Cerebellar cortex (tissue), 1 donor: ENCODE data around the gene GARNL3.

ENCODE experiments used
- DNase-seq: peaks from one replicate; pipeline ENCODE4 v3.0.0-alpha.2; 2015; ENCODE audit warnings: low spot score

The GARNL3 gene, protein sequence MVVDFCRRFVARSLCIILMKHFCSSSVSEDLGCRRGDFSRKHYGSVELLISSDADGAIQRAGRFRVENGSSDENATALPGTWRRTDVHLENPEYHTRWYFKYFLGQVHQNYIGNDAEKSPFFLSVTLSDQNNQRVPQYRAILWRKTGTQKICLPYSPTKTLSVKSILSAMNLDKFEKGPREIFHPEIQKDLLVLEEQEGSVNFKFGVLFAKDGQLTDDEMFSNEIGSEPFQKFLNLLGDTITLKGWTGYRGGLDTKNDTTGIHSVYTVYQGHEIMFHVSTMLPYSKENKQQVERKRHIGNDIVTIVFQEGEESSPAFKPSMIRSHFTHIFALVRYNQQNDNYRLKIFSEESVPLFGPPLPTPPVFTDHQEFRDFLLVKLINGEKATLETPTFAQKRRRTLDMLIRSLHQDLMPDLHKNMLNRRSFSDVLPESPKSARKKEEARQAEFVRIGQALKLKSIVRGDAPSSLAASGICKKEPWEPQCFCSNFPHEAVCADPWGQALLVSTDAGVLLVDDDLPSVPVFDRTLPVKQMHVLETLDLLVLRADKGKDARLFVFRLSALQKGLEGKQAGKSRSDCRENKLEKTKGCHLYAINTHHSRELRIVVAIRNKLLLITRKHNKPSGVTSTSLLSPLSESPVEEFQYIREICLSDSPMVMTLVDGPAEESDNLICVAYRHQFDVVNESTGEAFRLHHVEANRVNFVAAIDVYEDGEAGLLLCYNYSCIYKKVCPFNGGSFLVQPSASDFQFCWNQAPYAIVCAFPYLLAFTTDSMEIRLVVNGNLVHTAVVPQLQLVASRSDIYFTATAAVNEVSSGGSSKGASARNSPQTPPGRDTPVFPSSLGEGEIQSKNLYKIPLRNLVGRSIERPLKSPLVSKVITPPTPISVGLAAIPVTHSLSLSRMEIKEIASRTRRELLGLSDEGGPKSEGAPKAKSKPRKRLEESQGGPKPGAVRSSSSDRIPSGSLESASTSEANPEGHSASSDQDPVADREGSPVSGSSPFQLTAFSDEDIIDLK

DNA sequence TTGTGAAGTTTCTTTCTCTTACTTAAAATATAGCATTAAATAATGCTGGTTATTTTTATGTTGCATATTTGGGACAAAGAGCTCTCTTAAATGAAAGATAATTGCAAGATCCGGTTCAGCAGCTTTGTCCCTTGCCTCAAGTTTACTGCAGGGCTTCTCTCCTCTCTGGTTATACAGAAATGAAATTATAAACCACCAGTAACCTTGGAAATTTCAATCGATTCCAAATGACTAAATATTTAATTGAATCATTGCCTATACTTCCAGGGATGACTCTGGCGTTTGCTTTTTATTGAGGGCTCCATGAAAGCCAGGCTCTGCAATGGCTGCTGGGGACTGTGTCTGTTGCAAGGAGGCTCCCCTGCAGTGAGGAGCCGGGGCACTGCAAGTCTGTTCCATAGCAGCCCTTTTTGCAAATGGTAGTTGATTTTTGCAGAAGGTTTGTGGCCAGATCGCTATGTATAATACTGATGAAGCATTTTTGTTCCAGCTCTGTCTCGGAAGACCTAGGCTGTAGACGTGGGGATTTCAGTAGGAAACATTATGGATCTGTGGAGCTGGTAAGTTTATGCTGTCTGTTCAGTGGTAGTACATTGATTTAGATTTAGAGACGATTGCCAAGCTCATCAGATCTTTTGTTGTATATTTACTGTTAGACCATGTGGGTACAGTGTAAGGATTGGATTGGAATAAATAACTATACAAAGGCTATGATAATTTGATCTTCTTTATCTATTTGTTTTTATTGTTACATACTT is at the start of gene GARNL3:
Gene GARNL3 (plus strand): TSS at position 313 of the 758 bp plus-strand sequence. CDS start 104 bp downstream, at position 417.
- DNase-seq: peak; percentile 84

DNA sequence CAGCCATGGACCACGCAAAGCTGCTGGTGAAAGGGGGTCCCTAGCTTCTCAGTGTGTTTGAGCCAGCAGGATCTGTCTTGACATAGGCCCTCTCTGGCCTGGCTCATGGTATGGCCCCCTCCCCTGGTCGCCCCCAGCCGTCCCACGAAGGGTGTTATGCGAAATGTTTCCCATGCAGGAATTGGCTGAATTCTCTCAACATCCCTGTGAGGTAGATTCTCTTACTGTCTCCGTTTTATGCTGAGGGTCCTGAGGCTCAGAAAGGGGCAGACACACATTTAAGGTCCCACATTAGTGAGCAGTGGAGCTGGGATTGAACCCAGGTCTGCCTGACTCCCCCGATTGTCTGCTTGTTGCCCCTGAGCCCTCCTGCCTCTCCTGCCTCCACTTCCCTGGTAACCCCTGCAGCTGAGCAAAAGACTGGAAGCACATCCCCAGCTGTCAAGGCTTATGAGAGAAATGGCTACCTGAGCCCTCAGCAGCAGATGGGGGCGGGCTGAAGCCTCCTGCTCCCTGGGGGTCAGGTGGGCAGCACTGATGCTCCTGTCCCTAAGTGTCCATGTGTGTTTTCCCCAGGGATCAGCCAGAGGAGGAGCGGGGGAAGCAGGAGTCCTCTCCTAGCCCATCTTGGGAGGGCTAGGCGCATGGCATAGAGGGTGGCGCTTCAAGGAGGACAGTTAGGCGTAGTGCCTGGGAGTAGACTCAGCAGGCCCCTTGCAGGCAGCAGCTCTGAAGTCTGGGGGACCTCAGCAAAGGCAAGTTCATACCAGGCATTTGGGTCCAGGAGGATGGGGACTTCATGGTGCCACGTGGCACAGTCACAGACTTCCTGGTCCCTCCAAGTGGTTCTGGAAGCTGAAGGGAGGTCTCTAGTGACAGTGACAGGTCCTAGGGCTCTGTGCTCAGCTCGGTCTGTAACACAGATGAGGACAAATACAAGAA is 49.0 kb upstream of the GARNL3 start:
- DNase-seq: no peak

DNA sequence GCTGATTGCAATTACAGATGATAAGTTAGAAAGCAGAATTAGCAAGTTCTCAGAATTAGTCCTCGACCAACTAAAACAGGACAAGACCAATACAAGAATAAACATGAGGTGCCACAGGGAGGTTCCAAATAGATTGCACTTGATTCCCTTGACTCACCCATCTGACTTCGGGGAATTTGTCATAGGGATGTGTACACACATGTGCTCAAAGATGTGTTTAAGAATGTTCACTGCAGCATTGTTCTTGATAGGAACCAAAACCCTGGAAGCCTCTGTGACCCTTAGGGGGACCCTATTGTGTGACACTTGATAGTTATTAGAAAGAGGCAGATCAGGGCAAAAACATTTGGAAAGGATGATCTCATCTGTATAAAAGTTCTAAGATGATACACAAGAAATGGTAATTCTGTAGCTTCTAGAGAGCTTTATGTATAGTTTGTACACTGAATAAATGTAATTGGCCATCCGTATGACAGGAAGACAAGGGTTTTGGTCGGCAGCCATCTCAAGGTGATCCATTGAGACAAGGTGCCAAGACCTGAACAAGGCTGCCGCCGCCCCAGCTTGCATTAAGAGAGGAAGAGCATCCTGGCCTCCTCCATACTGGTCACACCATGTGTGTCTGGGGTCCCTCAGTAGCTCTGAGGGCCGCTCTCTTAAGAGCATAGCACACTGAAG is 48.2 kb upstream of the GARNL3 start:
- no peak for DNase-seq

DNA sequence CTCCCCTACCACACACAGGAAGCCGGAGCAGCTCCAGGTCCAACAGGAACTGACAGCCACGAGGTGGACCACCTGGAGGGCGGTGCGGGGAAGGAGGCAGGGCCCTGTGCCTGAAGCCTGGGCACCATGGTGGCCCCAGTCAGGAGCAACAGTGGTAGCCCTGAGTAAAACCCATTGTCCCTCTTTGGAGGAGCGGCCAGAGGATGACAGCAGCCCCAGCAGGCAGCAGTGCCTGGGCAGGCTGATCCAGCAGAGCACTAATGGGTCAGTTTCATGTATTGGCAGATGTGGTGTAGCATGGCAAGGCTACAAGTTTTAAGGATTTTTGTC is 47.7 kb upstream of the GARNL3 start:
- no peak for DNase-seq

DNA sequence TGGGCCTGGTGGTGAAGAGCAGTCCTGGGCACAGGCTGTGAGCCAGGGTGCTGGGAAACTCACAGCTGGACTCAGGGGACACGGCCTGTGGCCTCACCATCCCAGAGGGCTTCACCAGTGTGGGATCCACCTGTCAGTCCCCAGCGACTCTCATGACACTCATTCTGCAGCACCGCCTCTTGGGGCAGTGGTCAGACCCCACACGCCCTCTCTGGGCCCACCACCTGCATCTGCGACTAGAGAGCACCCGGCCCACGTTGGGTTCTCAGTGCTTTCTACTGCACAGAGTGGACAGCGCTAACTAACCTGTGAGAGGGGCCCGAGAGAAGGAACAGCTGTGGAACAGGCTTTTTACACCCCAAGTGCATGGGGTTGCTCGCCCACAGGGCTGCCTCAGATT is 45.8 kb upstream of the GARNL3 start:
- DNase-seq: no peak

DNA sequence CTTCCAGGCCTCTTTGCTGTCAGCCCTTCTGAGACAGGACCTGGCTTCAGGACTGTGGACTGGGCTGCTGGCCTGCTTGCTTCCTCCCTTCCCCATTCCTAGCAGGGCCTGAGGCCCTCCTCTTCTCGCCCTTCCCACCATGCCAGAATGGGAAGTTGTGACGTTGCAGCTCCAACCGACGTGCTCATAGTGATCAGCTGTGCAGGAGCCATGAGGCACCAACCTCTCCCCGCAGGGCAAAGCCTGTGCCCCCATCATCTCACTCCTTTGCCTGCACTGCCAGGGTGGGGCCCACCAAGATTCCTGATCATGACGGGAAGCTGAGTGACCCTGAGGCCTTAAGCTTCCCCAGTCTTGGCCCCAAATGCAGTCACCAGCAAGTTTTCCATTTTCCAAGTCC is 45.1 kb upstream of the GARNL3 start:
- DNase-seq: no peak

DNA sequence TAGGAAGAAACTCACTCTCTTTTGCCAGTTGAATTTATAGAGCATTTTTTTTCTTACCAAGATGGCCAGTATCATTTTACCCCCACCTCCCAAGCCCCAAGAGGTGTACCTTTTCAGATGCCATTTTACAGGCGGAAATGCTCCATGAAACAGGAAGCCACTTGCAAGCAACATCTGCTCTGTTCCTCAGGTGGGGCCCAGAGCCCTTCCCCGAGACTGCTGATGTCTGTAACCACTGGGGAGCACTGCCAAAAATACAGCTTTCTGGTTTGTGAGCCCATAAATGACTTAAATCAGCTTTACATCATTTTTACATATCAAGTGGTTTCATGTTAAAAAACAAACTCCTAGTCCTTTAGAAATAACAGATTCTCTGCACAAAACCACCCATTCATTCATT is 42.9 kb upstream of the GARNL3 start:
- no peak for DNase-seq

DNA sequence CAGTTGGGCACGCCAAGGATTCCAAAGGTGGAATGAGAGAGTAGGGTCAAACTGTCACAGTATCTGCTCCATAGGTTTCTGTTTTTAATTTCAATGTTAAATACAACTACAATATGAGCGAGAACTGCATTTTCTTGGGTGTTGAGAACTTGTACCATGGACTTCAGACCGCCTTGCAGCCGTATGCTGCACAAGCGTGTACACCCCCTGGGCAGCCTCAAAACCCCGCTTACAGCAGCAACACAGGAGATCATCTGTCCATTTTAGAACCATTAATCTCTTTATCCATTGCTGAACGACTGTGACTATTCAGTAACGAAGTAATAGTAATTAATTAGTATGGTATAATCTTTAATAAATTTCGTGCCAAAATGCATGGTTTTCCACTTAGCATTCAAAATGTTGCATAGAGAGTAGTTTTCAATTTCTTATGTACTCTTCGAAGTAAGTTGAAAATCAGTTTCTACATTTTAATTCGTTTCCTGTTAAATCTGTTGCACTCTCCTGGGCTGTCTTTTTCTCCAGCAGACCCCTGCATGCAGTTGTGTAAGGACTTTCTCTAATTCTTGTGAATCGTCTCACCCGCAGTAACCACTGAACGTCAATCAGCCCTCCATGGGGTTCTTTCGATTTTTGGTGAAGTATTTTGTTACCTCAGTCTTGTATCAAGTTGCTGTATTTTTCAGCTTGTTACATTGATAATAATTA is 42.0 kb upstream of the GARNL3 start:
- no peak for DNase-seq

DNA sequence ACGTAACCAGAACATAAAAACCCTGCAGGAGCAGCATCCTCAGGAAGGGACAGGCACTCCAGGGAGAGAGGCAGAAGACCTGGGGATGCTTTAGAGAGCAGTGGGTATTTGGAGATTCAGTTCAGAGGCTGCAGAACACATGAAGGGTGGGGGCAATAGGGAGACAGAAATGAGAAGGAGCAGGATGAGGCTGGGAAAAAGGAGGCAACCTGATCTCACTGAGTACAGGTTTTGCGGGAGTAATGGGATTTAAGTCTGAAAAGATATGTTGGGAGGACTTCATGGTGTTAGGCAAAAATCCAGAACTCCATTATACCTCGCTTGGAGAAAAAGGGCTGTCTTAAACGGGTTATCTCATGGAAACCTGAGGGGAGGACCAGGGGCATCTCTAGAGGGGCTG is 41.3 kb upstream of the GARNL3 start:
- DNase-seq: peak; percentile 42

DNA sequence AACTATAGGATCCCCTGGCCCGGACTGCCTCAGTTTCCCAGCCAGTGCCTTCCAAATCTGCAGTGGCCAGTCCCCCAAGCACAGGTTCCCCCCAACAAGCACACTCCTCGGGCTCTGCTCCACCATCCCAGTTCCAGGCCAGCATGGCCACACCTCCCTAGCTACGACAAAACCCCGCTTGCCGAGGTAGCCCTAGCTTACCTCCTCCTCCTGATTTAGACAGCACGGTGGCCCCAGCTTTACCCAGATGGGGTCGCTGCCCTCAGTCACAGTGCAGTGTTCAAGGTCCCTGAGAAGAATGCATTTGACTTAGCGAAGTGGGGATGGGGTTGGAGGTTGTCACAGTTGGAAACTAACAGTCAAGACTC is 40.8 kb upstream of the GARNL3 start:
- DNase-seq: peak; percentile 44

DNA sequence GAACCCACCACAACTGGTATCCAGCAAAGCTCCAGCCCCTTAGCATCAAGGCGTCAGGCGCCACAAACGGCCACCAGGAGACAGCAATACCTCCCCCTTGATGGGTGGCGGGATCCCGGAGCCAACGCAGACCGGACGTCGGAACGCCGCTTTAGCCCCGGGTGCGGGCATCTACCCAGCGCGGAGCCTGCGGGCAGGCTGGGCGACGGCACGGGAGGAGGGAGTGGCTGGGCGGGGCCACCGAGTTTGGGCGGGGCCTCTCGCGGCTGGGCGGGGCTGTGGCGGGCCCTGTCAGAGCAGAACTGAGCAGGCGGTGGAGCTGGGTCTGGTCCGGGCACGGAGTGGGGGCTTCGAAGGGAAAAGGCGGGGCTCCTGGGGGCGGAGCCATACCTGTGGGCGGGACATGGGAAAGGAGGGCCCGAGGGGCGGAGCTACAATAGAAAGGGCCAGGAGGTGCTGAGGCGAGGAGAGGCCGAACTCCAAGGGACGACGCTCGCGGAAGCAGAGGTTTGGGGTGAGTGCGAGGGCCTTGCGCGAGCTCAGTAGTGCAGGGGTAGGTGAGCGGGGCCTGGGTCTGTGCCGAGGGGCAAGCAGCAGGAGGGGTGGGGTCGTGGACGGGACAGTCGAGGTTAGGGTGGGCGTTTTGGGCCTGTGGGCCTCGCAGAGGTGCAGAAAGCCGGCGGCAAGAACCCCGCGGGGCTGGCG is 40.2 kb upstream of the GARNL3 start:
- peak; percentile 95 for DNase-seq

DNA sequence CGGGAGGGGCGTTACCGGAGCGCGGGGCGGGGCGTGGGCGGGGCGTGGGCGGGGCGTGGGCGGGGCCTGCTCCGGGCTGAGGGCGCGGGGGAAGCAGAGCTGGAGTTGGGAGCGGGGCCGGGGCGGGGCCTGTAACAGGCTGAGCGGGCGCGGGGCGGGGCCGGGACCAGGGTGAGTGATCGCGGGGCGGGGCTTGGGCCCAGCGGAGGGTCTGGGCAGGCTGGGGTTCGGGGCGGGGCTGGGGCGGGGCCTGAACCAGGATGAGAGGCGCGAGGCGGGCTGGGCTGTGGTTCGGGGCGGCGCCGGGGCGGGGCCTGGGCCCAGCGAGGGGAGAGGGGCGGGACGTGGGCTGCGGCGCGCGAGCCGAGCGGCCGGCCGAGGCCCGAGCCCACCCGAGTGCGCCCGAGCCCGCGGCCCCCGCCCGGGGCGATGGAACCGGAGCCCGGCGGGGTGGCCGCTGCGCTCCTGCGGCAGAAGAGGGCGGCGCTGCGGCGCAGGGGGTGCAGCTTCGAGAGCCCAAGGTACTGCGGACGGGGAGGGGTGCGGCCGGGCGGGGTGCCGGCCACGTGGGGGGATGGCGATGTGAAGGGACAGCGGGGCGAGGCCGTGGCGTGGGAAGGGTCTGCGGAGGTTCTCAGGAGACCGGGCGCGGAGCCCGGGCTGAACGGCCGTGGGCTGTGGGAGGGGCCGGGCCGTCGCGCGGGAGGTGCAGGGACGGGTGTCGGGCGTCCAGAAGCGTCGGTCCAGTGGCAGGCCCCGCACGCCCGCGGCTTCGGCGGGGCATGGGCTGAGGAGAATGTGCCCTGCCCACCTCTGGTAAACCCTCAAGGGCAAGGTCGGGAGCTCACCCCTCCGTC is 39.5 kb upstream of the GARNL3 start:
- DNase-seq: peak; percentile 94

DNA sequence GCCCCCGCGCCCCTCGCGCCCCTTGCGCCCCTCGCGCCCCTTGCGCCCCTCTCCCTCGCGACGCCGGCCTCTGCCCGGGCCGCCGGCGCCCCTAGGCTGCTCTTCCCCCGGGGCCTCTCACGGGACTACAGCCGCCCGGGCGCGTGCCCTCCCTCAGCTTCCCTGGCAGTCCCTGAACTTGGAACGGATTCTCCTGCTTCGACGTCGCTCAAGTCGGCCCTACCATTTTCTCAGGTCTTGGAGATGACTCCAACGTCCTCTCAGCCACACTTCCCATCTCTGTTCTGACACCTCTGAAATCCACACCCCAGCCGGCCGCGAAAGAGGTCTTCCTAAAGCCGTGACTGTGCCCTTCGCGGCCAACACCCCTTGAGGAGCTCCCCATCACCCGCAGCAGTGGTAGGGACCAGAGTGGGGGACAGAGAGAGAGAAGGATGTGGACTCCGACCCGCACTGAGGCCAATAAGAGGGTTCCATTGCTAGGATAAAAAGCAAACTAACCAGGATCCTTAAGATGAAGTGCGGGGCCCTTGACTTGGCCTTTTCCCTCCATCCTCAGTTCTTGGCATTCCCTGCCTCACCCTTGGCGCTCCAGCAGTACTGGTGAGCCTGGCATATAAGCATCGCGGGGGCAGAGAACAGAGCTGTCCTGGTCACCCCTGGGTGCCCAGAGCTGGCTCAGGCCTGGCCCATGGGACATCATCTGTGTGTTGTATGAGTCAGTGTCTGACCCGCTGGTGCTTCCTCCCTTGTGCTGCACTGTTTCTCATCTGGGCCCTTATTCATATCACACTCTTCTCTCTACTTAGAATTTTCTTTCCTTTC is 38.6 kb upstream of the GARNL3 start:
- DNase-seq: peak; percentile 33

DNA sequence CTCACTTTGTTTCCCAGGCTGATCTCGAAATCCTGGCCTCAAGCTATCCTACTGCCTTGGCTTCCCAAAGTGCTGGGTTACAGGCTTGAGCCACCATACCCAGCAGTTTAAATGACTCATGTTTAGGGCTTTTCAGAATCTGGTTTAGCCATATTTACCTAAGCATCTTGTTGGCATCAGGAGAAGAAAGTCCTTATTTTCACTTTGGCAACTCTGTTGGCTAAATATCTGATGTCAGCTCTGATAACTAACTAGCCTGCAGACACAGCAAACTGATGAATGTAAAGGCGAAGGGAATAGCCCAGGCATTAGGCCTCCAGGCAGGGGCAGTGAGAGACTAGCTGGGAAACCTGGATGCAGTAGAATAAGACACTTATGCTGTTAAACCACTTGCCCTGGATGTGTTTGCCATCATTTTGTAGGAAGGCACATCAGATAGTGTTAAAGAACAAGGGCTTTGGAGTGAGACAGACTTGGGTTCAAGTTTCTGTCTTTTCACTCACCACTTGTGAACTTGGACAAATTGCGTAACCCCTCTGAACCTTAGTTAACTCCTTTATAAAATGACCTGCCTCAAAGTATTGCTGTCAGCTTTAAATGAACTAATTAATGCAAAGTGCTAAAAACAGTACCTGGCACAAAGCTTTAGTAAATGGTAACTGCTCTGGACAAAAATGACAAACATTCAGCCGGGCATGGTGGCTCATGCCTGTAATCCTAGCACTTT is 34.7 kb upstream of the GARNL3 start:
- DNase-seq: no peak

DNA sequence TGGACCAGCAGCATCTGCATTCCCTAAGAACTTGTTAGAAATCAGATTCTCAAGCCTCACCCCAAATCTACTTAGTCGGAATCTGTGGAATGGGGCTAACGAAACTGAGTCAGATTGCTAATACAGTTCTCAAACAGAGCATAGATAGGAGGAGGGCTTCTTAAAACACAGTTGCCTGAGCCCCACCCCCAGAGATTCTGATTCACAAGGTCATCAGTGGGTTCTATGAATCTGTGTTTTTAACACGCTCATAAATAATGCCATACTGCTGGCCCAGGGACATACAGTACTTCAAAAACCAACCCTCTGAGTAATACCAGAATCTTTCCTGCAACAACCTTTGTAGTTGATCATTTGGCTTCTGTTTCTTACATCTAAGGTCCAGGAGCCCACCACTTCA is 32.9 kb upstream of the GARNL3 start:
- DNase-seq: no peak

DNA sequence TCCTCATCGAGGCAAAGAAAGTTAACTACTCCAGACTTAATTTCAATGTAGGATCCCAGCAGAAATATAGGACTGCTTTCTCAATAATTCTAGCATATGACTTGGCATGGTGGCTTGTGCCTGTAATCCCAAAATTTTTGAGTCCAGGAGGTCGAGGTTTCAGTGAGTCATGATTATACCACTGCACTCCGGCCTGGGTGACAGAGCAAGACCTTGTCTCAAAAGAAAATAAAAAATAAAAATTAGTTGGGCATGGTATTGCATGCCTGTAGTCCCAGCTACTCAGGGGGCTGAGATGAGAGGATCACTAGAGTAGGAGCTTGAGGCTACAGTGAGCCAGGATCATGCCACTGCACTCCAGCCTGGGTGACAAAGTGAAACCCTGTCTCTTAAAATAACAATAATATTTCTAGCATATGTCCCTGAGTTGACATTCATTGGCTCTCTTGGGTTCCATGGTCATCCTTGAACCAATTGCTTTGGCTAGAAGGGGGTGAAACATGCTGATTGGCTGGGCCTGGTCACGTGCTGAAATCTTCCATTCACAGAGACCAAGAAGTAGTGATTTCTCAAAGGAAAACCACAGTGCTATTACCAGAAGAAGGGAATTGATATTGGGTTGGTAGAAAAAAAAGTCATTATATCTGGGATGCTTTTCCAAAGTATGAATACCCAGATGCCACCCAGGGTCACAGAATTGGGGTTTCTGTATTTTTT is 31.6 kb upstream of the GARNL3 start:
- DNase-seq: no peak
